ENCODE measurements around the gene TEX2.

DNA sequence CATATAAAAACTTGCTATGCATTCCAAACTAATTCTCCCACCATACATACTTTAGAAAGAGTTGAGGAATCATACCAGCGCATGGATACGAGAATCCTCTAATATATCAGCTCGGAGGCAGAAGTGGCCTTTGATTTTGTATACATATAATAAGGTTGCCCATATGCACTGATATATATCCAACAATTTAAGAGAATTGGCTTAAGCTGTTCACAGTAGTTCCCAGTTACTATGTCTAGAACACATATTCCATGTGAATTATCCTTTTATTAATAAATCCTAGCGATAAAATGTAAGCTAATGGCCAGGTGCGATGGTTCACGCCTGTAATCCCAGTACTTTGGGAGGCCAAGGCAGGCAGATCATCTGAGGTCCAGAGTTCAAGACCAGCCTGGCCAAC is 113.9 kb downstream of the TEX2 start:
- TF ChIP-seq, protein P1, sequence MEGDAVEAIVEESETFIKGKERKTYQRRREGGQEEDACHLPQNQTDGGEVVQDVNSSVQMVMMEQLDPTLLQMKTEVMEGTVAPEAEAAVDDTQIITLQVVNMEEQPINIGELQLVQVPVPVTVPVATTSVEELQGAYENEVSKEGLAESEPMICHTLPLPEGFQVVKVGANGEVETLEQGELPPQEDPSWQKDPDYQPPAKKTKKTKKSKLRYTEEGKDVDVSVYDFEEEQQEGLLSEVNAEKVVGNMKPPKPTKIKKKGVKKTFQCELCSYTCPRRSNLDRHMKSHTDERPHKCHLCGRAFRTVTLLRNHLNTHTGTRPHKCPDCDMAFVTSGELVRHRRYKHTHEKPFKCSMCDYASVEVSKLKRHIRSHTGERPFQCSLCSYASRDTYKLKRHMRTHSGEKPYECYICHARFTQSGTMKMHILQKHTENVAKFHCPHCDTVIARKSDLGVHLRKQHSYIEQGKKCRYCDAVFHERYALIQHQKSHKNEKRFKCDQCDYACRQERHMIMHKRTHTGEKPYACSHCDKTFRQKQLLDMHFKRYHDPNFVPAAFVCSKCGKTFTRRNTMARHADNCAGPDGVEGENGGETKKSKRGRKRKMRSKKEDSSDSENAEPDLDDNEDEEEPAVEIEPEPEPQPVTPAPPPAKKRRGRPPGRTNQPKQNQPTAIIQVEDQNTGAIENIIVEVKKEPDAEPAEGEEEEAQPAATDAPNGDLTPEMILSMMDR (IDR thresholded peaks at IDR 0.05; ENCODE audit: insufficient read depth, low read length, poor library complexity, severe bottlenecking): no peak
- no peak for TF ChIP-seq EZH2phosphoT487 (conservative IDR thresholded peaks at IDR 0.05; ENCODE audit: low read length)

Data from SU-DHL-6 (cell line).